Suprapubic skin (tissue), 4 donors: ENCODE results near the gene AGAP1.

Experiments
- EP300 ChIP-seq: sonication (generic); formaldehyde crosslinking; IDR thresholded peaks from one replicate; pipeline ENCODE4 v1.6.1; 2017; ENCODE audit warnings: antibody characterized with exemption
- POLR2A ChIP-seq, 2 donors: fragments of 450-650 bp; IDR thresholded peaks; one replicate each; pipeline ENCODE4 v1.6.1; 2017; ENCODE audit warnings: antibody characterized with exemption in 2 of 2, mild to moderate bottlenecking in 2 of 2, moderate library complexity in 2 of 2
- POLR2AphosphoS5 ChIP-seq, 3 donors: sonication (generic); formaldehyde crosslinking; IDR thresholded peaks; one replicate each; pipeline ENCODE4 v1.6.1; 2017; ENCODE audit warnings: antibody characterized with exemption in 3 of 3
- TF ChIP-seq, protein P1 (sequence below), 2 donors: fragments of 200-600 bp in 1 of 2; fragments of 450-650 bp in 1 of 2; sonication (generic) in 1 of 2; IDR thresholded peaks; one replicate each; pipeline ENCODE4 v1.5.1; 2016 to 2019; ENCODE audit warnings: antibody characterized with exemption in 2 of 2, mild to moderate bottlenecking in 1 of 2, moderate library complexity in 1 of 2

DNA sequence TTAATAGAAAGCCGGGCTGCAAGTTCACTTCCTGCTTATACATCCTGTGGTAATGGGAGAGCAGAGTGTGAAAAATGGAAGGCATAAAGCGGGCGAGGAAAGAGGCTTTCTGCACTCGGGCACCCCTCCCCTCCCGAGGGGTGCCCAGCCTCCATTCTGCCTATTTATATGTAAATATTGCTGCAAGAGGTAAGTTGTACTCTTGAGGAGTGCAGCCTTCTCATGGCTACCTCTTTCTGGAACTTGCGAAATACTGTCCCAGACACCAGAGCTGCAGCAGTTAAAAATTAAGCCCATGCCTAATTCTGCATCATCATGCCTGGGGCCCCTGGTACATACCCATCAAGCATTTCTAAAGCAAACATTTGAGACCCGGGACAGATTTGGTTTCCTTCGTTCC is 518.3 kb downstream of the AGAP1 start:
- TF ChIP-seq, protein P1, sequence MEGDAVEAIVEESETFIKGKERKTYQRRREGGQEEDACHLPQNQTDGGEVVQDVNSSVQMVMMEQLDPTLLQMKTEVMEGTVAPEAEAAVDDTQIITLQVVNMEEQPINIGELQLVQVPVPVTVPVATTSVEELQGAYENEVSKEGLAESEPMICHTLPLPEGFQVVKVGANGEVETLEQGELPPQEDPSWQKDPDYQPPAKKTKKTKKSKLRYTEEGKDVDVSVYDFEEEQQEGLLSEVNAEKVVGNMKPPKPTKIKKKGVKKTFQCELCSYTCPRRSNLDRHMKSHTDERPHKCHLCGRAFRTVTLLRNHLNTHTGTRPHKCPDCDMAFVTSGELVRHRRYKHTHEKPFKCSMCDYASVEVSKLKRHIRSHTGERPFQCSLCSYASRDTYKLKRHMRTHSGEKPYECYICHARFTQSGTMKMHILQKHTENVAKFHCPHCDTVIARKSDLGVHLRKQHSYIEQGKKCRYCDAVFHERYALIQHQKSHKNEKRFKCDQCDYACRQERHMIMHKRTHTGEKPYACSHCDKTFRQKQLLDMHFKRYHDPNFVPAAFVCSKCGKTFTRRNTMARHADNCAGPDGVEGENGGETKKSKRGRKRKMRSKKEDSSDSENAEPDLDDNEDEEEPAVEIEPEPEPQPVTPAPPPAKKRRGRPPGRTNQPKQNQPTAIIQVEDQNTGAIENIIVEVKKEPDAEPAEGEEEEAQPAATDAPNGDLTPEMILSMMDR (IDR thresholded peaks at IDR 0.05): no peak
- TF ChIP-seq POLR2A (IDR thresholded peaks at IDR 0.05) (no peak), POLR2AphosphoS5 (IDR thresholded peaks at IDR 0.05) (no peak), EP300 (no peak)
